ENCODE measurements around the gene EXOC4.

GRCh38 chr7:133857376-133858119 lies 604.7 kb downstream of the EXOC4 start:
- TF ChIP-seq EP300 (IDR thresholded peaks at IDR 0.05) (no peak), CTCF (IDR thresholded peaks at IDR 0.05) (no peak)

All from ovary (tissue), 3 donors.